ENCODE data around the gene KHDC1L.

Gene KHDC1L

GRCh38 chr6:73176057-73176456, 49.2 kb downstream of the KHDC1L start:
- Histone ChIP-seq H3K27ac (ENCODE audit: low read depth, low read length) (no peak overlapping the region), H3K27me3 (ENCODE audit: control insufficient read depth, insufficient read depth, low read length) (no peaks in the 10 kb centered on the region), H3K9ac (ENCODE audit: low read length) (no peak overlapping the region), H3K4me3 (ENCODE audit: low read depth, low read length) (no peak overlapping the region), H3K36me3 (ENCODE audit: control insufficient read depth, insufficient read depth, low read length) (no peaks in the 10 kb centered on the region), H3K4me1 (ENCODE audit: control insufficient read depth, insufficient read depth, low read length) (no peaks in the 10 kb centered on the region; the same call in 1 of the 2 replicates), H3K9me3 (ENCODE audit: control insufficient read depth, insufficient read depth, low read depth, low read length) (no peaks in the 10 kb centered on the region)

GRCh38 chr6:73174646-73175045, 50.6 kb downstream of the KHDC1L start:
- Histone ChIP-seq H3K27ac (ENCODE audit: low read depth, low read length) (no peak overlapping the region), H3K36me3 (ENCODE audit: control insufficient read depth, insufficient read depth, low read length) (no peaks in the 10 kb centered on the region), H3K9ac (ENCODE audit: low read length) (no peak overlapping the region), H3K4me1 (ENCODE audit: control insufficient read depth, insufficient read depth, low read length) (no peaks in the 10 kb centered on the region), H3K9me3 (ENCODE audit: control insufficient read depth, insufficient read depth, low read depth, low read length) (no peaks in the 10 kb centered on the region), H3K27me3 (ENCODE audit: control insufficient read depth, insufficient read depth, low read length) (no peaks in the 10 kb centered on the region), H3K4me3 (ENCODE audit: low read depth, low read length) (no peak overlapping the region)

Data from HUES6 (cell line).